H9 (cell line): ENCODE measurements around the gene CEP131. TPM values are rescaled to one million over a fixed set of nuclear protein-coding genes. Genes with fewer than 3 reads are reported as not detected.

Experiments
- DNase-seq: peaks from one replicate; pipeline ENCODE4 v3.0.0-alpha.2; 2017
- H2AFZ ChIP-seq: one replicate; pipeline ENCODE4 v1.6.1; 2013; ENCODE audit warnings: mild to moderate bottlenecking, low read length, control low read depth, moderate library complexity
- H2AK5ac ChIP-seq: 2 replicates; pipeline ENCODE4 v1.6.1; 2013; ENCODE audit warnings: low read length, control low read depth, mixed read lengths; ENCODE audit not compliant: insufficient read length
- H2BK120ac ChIP-seq: one replicate; pipeline ENCODE4 v1.6.1; 2013; ENCODE audit warnings: low read depth, mild to moderate bottlenecking, low read length, control low read depth, inconsistent platforms; ENCODE audit not compliant: poor library complexity, severe bottlenecking
- H2BK12ac ChIP-seq: 2 replicates; pipeline ENCODE4 v1.6.1; 2013; ENCODE audit warnings: low read length, control low read depth, mixed read lengths, low read depth; ENCODE audit not compliant: insufficient read length
- H2BK15ac ChIP-seq: 2 replicates; pipeline ENCODE4 v1.6.1; 2013; ENCODE audit warnings: low read depth, low read length, control low read depth
- H2BK20ac ChIP-seq: one replicate; pipeline ENCODE4 v1.6.1; 2013; ENCODE audit warnings: low read depth, mild to moderate bottlenecking, low read length, control low read depth, inconsistent platforms; ENCODE audit not compliant: poor library complexity, severe bottlenecking
- H2BK5ac ChIP-seq: 2 replicates; pipeline ENCODE4 v1.6.1; 2013; ENCODE audit warnings: low read length, control low read depth, mixed read lengths; ENCODE audit not compliant: insufficient read length
- H3K14ac ChIP-seq: 2 replicates; pipeline ENCODE4 v1.6.1; 2013; ENCODE audit warnings: low read length, control low read depth; ENCODE audit not compliant: insufficient read depth
- H3K18ac ChIP-seq: 2 replicates; pipeline ENCODE4 v1.6.1; 2013; ENCODE audit warnings: low read depth, mild to moderate bottlenecking, mixed read lengths, low read length, control low read depth; ENCODE audit not compliant: insufficient read length
- H3K23ac ChIP-seq: 2 replicates; pipeline ENCODE4 v1.6.1; 2013; ENCODE audit warnings: low read length, control low read depth, mixed read lengths, low read depth; ENCODE audit not compliant: insufficient read length
- H3K23me2 ChIP-seq: 2 replicates; pipeline ENCODE4 v1.6.1; 2013; ENCODE audit warnings: low read depth, mild to moderate bottlenecking, mixed read lengths, low read length, control low read depth; ENCODE audit not compliant: insufficient read length, poor library complexity, severe bottlenecking
- H3K27ac ChIP-seq: 2 replicates; pipeline ENCODE4 v1.5.1; 2013; ENCODE audit warnings: low read length, control low read depth, mixed read lengths, low read depth; ENCODE audit not compliant: insufficient read length
- H3K27me3 ChIP-seq: 2 replicates; pipeline ENCODE4 v1.6.1; 2013; ENCODE audit warnings: low read length, control low read depth, inconsistent platforms; ENCODE audit not compliant: insufficient read depth
- H3K4ac ChIP-seq: 2 replicates; pipeline ENCODE4 v1.6.1; 2013; ENCODE audit warnings: low read depth, mild to moderate bottlenecking, control low read depth, inconsistent platforms, low read length, moderate library complexity
- H3K4me1 ChIP-seq: 2 replicates; pipeline ENCODE4 v1.6.1; 2013; ENCODE audit warnings: low read length, control low read depth, inconsistent platforms; ENCODE audit not compliant: insufficient read depth
- H3K4me2 ChIP-seq: 2 replicates; pipeline ENCODE4 v1.6.1; 2013; ENCODE audit warnings: low read length, control low read depth, mixed read lengths; ENCODE audit not compliant: insufficient read length, insufficient read depth
- H3K56ac ChIP-seq: 2 replicates; pipeline ENCODE4 v1.6.1; 2013; ENCODE audit warnings: low read depth, mild to moderate bottlenecking, mixed read lengths, low read length, control low read depth; ENCODE audit not compliant: insufficient read length
- H3K79me1 ChIP-seq: 2 replicates; pipeline ENCODE4 v1.6.1; 2013; ENCODE audit warnings: low read depth, mild to moderate bottlenecking, moderate library complexity, low read length, control low read depth, inconsistent platforms; ENCODE audit not compliant: insufficient read depth, poor library complexity, severe bottlenecking
- H3K79me2 ChIP-seq: 2 replicates; pipeline ENCODE4 v1.6.1; 2013; ENCODE audit warnings: low read length, control low read depth, inconsistent platforms; ENCODE audit not compliant: insufficient read depth
- H3K9ac ChIP-seq: 2 replicates; pipeline ENCODE4 v1.6.1; 2013; ENCODE audit warnings: low read length, control low read depth, mixed read lengths; ENCODE audit not compliant: insufficient read length; ENCODE audit errors: extremely low read depth
- H3K9me3 ChIP-seq: one replicate; pipeline ENCODE4 v1.6.1; 2013; ENCODE audit warnings: low read depth, low read length, inconsistent platforms; ENCODE audit not compliant: control insufficient read depth
- H3T11ph ChIP-seq: one replicate; pipeline ENCODE4 v1.6.1; 2013; ENCODE audit warnings: mild to moderate bottlenecking, low read length, control low read depth, inconsistent platforms
- H4K20me1 ChIP-seq: one replicate; pipeline ENCODE4 v1.6.1; 2013; ENCODE audit not compliant: control insufficient read depth, insufficient read length, insufficient read depth
- H4K5ac ChIP-seq: 2 replicates; pipeline ENCODE4 v1.6.1; 2013; ENCODE audit warnings: low read depth, mild to moderate bottlenecking, mixed read lengths, low read length, control low read depth; ENCODE audit not compliant: insufficient read length
- H4K8ac ChIP-seq: replicated peaks from 2 replicates; pipeline ENCODE4 v1.6.1; 2013; ENCODE audit warnings: low read length, control low read depth, mixed read lengths, low read depth; ENCODE audit not compliant: insufficient read length
- H4K91ac ChIP-seq: 2 replicates; pipeline ENCODE4 v1.6.1; 2013; ENCODE audit warnings: low read depth, mild to moderate bottlenecking, moderate library complexity, mixed read lengths, low read length, control low read depth; ENCODE audit not compliant: insufficient read length
- H3K27ac Mint-ChIP-seq, 3 experiments: 2 replicates in 2 of 3; 3 replicates in 1 of 3; pipeline ENCODE4 v1.8.0; 2020 to 2021; ENCODE audit warnings: mixed read lengths in 3 of 3, mild to moderate bottlenecking in 1 of 3, moderate library complexity in 1 of 3
- H3K27me3 Mint-ChIP-seq: 2 replicates; pipeline ENCODE4 v1.8.0; 2021; ENCODE audit warnings: low read depth, mild to moderate bottlenecking, moderate library complexity, mixed read lengths
- H3K36me3 Mint-ChIP-seq, 3 experiments: 2 replicates in 2 of 3; 3 replicates in 1 of 3; pipeline ENCODE4 v1.8.0; 2020 to 2021; ENCODE audit warnings: low read depth in 3 of 3, mixed read lengths in 3 of 3; ENCODE audit not compliant: insufficient read depth in 1 of 3
- H3K4me1 Mint-ChIP-seq, 2 experiments: 2 replicates each; pipeline ENCODE4 v1.8.0; 2020; ENCODE audit warnings: mixed read lengths in 2 of 2
- H3K4me3 Mint-ChIP-seq, 2 experiments: 2 replicates in 1 of 2; 3 replicates in 1 of 2; pipeline ENCODE4 v1.8.0; 2020 to 2021; ENCODE audit warnings: mild to moderate bottlenecking in 2 of 2, mixed read lengths in 2 of 2, moderate library complexity in 1 of 2
- H3K9me3 Mint-ChIP-seq, 2 experiments: 2 replicates in 1 of 2; 3 replicates in 1 of 2; pipeline ENCODE4 v1.8.0; 2020; ENCODE audit warnings: mild to moderate bottlenecking in 2 of 2, mixed read lengths in 2 of 2, moderate library complexity in 1 of 2
- CTCF ChIP-seq: fragments of 200-600 bp; sonication (generic); conservative IDR thresholded peaks from 3 replicates; pipeline ENCODE4 v1.8.0; 2021; ENCODE audit warnings: antibody characterized with exemption, mild to moderate bottlenecking
- WGBS: extraction: QIAGEN DNeasy Blood & Tissue Kit; methylation state at CpG from one replicate; pipeline ENCODE4 v1.1.7; 2013; ENCODE audit warnings: missing lambda C conversion rate, low lambda C conversion rate, mixed read lengths; ENCODE audit not compliant: insufficient read length; ENCODE audit errors: extremely low coverage; 5-methylcytosine and 5-hydroxymethylcytosine counted together
- total RNA-seq: library from RNA; stranded (reverse); gene quantifications from 2 replicates; pipeline ENCODE4 v1.2.1, GENCODE V29; 2021

Gene CEP131
- total RNA-seq, 1 experiment from 2014 or later: 16.3 TPM

- H3K56ac ChIP-seq: no peak overlapping the region
- Mint-ChIP-seq H3K27me3 (no peaks in the 10 kb centered on the region; the same call in none of the 2 replicates), H3K27ac (no peak overlapping the region), H3K4me1 (no peaks in the 10 kb centered on the region), H3K9me3 (peaks cover 0 to 5% of the 10 kb centered on the region in 2 experiments; a peak in 2 of 5 replicates), H3K36me3 (no peaks in the 10 kb centered on the region), H3K4me3 (no peak overlapping the region)
- no peaks in the 10 kb centered on the region for H3K27me3 ChIP-seq
- no peak overlapping the region for H3K23ac ChIP-seq
- H3K27ac ChIP-seq: no peak overlapping the region
- no peaks in the 10 kb centered on the region for H3K9me3 ChIP-seq
- H2BK120ac ChIP-seq: no peak overlapping the region
- no CpG with 5 or more reads among the region's 9 CpGs for WGBS
- H3K23me2 ChIP-seq: no peaks in the 10 kb centered on the region
- no peak overlapping the region for H2BK15ac ChIP-seq
- no peak overlapping the region for H2BK5ac ChIP-seq
- H4K91ac ChIP-seq: no peak overlapping the region
- H2BK12ac ChIP-seq: no peak overlapping the region
- no peak for DNase-seq
- H3K79me2 ChIP-seq: no peaks in the 10 kb centered on the region
- H3K14ac ChIP-seq: no peak overlapping the region
- no peak for TF ChIP-seq CTCF
- no peak overlapping the region for H2AK5ac ChIP-seq
- no peak overlapping the region for H3K4ac ChIP-seq
- no peaks in the 10 kb centered on the region for H4K20me1 ChIP-seq
- H3K9ac ChIP-seq: no peak overlapping the region
- H3K4me2 ChIP-seq: no peak overlapping the region
- no peaks in the 10 kb centered on the region for H3K4me1 ChIP-seq
- no peak overlapping the region for H4K8ac ChIP-seq
- H2AFZ ChIP-seq: no peak overlapping the region
- H4K5ac ChIP-seq: no peak overlapping the region
- no peak overlapping the region for H3T11ph ChIP-seq
- H2BK20ac ChIP-seq: no peak overlapping the region
- no peaks in the 10 kb centered on the region for H3K79me1 ChIP-seq
- H3K18ac ChIP-seq: no peak overlapping the region
Measured at GRCh38 chr17:81179220-81179619, 43.5 kb downstream of the CEP131 start.
